IPS DF 19.7 (cell line): ENCODE measurements around the gene ECSCR.
"Not testable (repeated sequence)": the region's sequence is repeated elsewhere in the genome, so short reads cannot be mapped to it uniquely, and the experiment has no call there.

Source experiments
- DNase-seq: peaks from one replicate; pipeline ENCODE4 v3.0.0-alpha.2; 2013; ENCODE audit warnings: low read depth, low spot score

Gene ECSCR

GRCh38 chr5:139446956-139447779, 15.4 kb downstream of the ECSCR start:
- no peak for DNase-seq

DNA sequence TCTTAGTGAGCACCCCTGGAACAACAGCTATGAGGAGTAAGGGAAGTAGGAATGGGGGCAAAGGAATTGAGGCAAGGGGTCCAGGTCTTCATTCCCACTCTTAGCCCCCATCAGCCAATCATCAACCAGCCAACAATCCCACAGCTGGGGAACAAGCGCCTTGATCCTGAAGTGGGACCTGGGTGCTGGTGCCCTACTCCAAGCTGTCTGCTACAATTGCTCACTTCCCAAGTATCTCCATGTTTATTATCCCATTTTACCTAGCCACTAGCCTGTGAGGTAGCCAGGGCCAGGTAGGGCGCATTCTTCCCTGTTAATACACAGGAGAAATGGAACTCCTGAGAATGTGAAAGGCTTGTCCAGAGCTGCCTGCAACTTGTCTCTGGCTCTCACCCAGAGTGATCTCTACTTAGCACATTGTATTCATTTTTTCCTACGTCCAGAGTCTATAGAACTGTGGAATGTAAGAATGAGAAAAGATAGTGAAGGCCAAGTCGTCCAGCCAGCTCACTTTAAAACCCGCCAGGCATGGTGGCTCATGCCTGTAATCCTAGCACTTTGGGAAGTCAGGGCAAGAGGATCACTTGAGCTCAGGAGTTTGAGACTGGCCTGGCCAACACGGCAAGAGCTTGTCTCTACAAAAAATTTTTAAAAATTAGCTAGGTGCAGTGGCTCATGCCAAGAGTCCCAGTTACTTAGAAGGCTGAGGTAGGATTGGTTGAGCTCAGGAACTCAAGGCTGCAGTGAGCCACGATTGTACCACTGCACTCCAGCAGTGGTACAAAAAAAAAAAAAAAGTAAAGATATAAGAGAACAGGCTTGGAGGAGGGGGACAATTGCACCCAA, 17.0 kb downstream of the ECSCR start:
- no peak for DNase-seq

- DNase-seq: no peak
Measured at GRCh38 chr5:139443831-139444453, 18.6 kb downstream of the ECSCR start.

GRCh38 chr5:139440416-139440815, 22.1 kb downstream of the ECSCR start:
- not testable (repeated sequence) for DNase-seq

GRCh38 chr5:139439013-139439903, 23.3 kb downstream of the ECSCR start, which contains the start of gene DNAJC18:
Gene DNAJC18 (minus strand): TSS chr5:139439525. CDS start chr5:139439445, 80 bp downstream.
- peak; percentile 83 for DNase-seq

GRCh38 chr5:139438707-139439012, 23.9 kb downstream of the ECSCR start:
- no peak for DNase-seq

GRCh38 chr5:139435676-139436075, 26.9 kb downstream of the ECSCR start:
- DNase-seq: no peak

GRCh38 chr5:139431706-139432105, 30.8 kb downstream of the ECSCR start:
- DNase-seq: no peak

DNA sequence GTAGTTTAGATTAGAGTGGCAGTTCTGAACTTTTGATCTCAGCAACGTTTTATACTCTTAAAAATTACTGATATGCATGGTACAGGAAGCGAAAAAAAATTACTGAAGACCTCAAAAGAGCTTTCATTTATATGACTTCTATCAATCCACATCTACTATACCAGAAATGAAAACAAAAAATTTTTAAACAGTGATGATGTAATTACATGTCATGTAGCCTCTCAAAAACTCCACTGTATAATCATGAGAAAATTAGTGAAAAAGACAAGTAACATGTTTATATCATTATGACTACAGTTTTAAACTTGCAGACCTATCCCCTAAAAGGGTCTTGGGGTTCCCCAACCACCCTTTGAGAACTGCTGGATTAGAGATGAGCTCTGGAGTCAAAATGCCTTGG, 32.5 kb downstream of the ECSCR start:
- no peak for DNase-seq

DNA sequence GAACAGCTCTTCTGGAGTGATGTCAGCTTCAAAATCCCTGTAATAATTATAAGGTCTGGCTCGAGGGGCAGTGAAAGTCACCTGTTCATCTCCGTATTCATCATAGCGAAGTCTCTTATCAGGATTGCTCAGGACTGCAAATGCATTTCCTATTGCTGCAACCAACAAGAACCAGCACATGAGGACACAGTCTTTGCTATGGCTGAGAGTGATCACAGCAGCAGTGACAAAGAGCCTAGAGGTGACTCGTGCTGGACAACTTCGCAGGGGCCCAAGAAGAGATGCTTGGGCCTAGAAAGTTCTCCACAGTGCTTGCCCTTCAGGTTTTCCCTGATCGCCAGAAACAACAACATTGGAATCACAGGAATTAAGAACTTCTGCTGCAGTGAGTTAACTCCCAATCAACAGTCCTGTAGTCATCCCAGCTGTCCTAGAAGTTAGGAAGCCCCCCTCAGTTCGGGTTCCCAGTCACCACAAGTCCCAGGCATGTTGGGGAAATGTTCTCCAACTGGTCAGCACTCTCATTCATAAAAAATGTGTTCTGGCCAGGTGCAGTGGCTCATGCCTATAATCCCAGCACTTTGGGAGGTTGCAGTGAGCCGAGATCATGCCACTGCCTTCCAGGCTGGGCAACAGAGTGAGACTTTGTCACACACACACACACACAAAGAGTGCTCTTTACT, 36.2 kb downstream of the ECSCR start:
- DNase-seq: no peak

DNA sequence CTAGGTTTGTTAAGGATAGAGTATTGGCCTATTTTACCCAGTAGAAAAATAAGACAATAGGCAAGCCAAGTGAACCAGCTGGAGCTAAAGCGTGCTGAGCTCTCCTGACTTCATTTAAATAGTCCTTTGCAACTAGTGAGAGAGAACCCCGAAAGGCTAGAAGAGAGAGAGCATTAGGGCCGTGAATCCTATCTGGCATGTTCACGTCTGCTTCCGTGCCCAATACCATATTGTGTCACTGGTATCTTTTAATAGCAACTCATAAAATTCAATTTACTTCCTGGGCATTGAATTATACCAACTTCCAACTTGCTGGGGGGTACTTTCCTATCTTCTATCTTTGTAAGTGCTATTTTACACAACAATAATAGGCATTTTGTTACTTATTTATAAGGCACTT, 37.0 kb downstream of the ECSCR start:
- DNase-seq: no peak

DNA sequence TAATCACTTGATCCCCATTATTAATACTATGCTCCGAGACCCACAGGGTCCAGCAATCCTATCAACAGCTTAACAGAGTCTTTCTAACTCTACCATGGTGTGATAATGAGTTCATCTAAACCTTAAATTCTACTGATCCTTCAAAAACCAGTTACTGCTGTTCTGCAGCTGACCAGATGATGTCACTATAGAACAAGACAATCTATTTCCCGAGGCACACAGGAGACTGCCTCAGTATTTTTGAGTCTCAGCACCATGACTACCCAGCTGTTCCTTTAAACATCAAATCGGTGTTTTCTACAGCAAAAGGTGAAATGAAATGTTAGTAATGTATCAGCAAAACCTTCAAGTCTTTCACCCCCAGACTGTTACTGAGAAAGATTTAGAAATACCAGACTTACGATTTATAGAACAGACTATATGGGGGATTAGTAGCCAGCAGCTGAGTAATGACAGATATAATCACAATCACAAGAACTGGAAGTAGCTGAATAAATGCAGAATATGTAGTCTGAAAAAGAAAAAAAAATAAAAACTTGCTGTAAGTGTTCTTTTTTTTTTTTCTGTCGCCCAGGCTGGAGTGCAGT, 40.1 kb downstream of the ECSCR start:
- peak; percentile 40 for DNase-seq

DNA sequence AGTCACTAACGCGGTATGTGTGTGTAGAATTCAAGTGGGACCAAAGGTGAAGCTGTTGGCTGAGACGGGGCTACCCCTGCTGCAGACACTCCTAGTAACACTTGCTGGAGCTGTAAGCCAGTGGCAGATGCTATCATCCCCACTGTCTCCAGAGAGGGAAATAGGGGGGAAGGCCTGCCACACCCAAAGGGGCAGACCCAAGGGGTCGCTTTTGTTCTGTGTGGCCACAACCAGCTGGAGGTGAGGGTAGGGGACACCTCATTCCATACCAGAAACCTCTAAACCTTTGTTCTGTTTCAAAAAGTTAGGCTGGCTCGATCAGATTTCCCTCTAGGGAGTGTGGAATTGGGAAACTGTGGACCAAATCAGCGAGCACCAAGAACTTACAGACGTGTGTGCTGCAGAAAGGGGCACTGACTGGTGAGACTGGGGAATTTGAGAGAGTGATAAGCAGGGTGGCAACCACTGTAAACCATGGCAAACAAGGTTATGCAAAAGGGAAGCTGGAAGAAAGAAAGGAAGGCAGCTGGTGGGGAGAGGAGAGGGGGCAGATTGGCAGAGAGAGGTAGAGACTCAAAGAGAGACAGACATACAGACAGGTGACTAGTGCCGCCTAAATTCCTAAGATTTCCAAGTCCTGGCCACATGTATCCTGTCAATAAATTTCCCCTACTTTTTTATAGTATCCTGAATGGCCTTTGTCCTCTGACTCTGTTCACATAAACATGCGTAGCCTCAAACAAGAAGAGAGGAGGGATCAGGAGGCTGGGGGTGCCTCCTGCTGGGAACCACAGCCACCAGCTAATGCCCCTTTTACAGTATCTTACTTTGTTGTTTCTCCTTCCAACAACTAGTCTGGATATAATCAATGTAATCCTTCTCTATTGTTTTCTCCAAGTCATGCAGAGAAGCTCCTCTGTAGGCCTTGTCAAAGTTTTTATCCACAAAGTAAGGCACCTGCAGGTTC, 43.0 kb downstream of the ECSCR start:
- no peak for DNase-seq

- DNase-seq: no peak
Measured at GRCh38 chr5:139418793-139419192, 43.8 kb downstream of the ECSCR start.

DNA sequence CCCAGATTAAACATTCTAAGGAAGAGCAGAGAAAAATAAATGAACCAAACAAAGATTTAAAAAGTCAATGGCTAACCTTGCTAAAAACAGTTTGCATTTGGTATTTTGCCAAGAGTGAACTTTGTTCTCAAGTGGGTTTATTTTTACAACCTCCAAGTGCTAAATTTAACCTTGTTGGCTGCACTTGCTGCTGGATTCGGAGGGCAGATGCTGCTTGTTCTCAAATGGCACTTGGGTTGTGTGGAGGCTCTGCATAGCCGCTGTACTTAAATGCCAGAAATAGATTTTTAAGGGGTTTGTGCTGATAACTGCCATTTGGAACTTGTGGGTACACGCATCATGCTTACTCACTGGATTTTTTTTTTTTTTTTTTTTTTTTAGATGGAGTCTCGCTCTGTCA, 45.3 kb downstream of the ECSCR start:
- DNase-seq: no peak

DNA sequence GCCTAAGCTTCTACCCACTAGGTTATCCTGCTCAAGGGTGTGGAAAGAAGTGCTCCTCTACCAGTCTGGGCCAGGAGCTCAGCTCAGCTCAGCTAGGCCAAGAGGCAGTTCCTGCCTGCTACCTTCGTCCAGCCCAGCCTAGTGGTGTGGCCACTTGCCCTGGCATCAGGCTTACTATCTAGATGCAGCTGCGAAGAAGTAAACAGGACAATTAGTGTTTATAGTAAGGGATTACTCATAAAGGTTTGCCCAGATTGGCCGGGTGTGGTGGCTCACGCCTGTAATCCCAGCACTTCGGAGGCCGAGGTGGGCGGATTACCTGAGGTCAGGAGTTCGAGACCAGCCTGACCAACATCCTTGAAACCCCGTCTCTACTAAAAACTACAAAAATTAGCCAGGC, 45.9 kb downstream of the ECSCR start:
- DNase-seq: no peak

- no peak for DNase-seq
Measured at GRCh38 chr5:139415869-139416268, 46.7 kb downstream of the ECSCR start.

- DNase-seq: no peak
Measured at GRCh38 chr5:139415221-139415861, 47.2 kb downstream of the ECSCR start.
